ENCODE results near the gene USP17L21. TPM values are rescaled to one million over a fixed set of nuclear protein-coding genes. Genes with fewer than 3 reads are reported as not detected.
"Not testable (repeated sequence)": the region's sequence is repeated elsewhere in the genome, so short reads cannot be mapped to it uniquely, and the experiment has no call there.

The USP17L21 gene
- total RNA-seq = not detected

- H3K27me3 ChIP-seq, H3K27ac ChIP-seq, ATAC-seq, H3K4me1 ChIP-seq, H3K4me3 ChIP-seq, H3K36me3 ChIP-seq, H3K9me3 ChIP-seq: not testable (repeated sequence)
- whole genome bisulfite sequencing, 2 donors (ENCODE audit: low coverage in 1 of 2) = no CpG with 5 or more reads among the region's 13 CpGs
These were observed at the start of gene USP17L21 for GRCh38 chr4:9262572-9262971. Gene USP17L21 (plus strand): TSS chr4:9262872. CDS start chr4:9262872, 0 bp downstream.

GRCh38 chr4:9214701-9215100 lies 48.0 kb upstream of the USP17L21 start:
- H3K36me3 ChIP-seq, H3K27ac ChIP-seq, H3K27me3 ChIP-seq, H3K4me1 ChIP-seq, H3K4me3 ChIP-seq, ATAC-seq, H3K9me3 ChIP-seq: not testable (repeated sequence)
- WGBS, 2 donors (ENCODE audit: low coverage in 1 of 2) = 70 to 87% methylated on average over 6 to 9 of the region's 14 CpGs

- H3K4me1 ChIP-seq, H3K4me3 ChIP-seq, H3K9me3 ChIP-seq, ATAC-seq, H3K27ac ChIP-seq, H3K36me3 ChIP-seq, H3K27me3 ChIP-seq: not testable (repeated sequence)
- WGBS, 2 donors (ENCODE audit: low coverage in 1 of 2) = no CpG with 5 or more reads among the region's 14 CpGs
These were observed 47.6 kb upstream of the USP17L21 start, which contains the start of gene USP17L11 for GRCh38 chr4:9215105-9215504. Gene USP17L11 (plus strand): TSS chr4:9215405. CDS start chr4:9215405, 0 bp downstream.

- not testable (repeated sequence) for H3K27ac ChIP-seq, H3K4me3 ChIP-seq, H3K27me3 ChIP-seq, H3K36me3 ChIP-seq, H3K4me1 ChIP-seq, ATAC-seq, H3K9me3 ChIP-seq
- no CpG with 5 or more reads among the region's 13 CpGs for WGBS, 2 donors (ENCODE audit: low coverage in 1 of 2)
These were observed 42.8 kb upstream of the USP17L21 start, which contains the start of gene USP17L12 for GRCh38 chr4:9219852-9220251. Gene USP17L12 (plus strand): TSS chr4:9220152. CDS start chr4:9220152, 0 bp downstream.

GRCh38 chr4:9224596-9224995 lies 38.1 kb upstream of the USP17L21 start, which contains the start of gene USP17L13:
Gene USP17L13 (plus strand): TSS chr4:9224896. CDS start chr4:9224896, 0 bp downstream.
- not testable (repeated sequence) for H3K4me1 ChIP-seq, ATAC-seq, H3K9me3 ChIP-seq, H3K27ac ChIP-seq, H3K4me3 ChIP-seq, H3K27me3 ChIP-seq, H3K36me3 ChIP-seq
- no CpG with 5 or more reads among the region's 14 CpGs for WGBS, 2 donors (ENCODE audit: low coverage in 1 of 2)

- not testable (repeated sequence) for H3K9me3 ChIP-seq, H3K4me1 ChIP-seq, H3K4me3 ChIP-seq, ATAC-seq, H3K27ac ChIP-seq, H3K36me3 ChIP-seq, H3K27me3 ChIP-seq
- WGBS, 2 donors (ENCODE audit: low coverage in 1 of 2) = 78 to 100% methylated on average over 1 to 4 of the region's 8 CpGs
These were observed 32.4 kb upstream of the USP17L21 start for GRCh38 chr4:9230249-9230648.

GRCh38 chr4:9234085-9234484 lies 28.6 kb upstream of the USP17L21 start, which contains the start of gene USP17L15:
Gene USP17L15 (plus strand): TSS chr4:9234385. CDS start chr4:9234385, 0 bp downstream.
- not testable (repeated sequence) for H3K4me1 ChIP-seq, H3K9me3 ChIP-seq, ATAC-seq, H3K27me3 ChIP-seq, H3K4me3 ChIP-seq, H3K27ac ChIP-seq, H3K36me3 ChIP-seq
- WGBS, 2 donors (ENCODE audit: low coverage in 1 of 2) = no CpG with 5 or more reads among the region's 15 CpGs

GRCh38 chr4:9238461-9238860 lies 24.2 kb upstream of the USP17L21 start:
- not testable (repeated sequence) for ATAC-seq, H3K27me3 ChIP-seq, H3K4me3 ChIP-seq, H3K4me1 ChIP-seq, H3K9me3 ChIP-seq, H3K27ac ChIP-seq, H3K36me3 ChIP-seq
- WGBS, 2 donors (ENCODE audit: low coverage in 1 of 2) = no CpG with 5 or more reads among the region's 12 CpGs

GRCh38 chr4:9243579-9243978 lies 19.1 kb upstream of the USP17L21 start, which contains the start of gene USP17L17:
Gene USP17L17 (plus strand): TSS chr4:9243879. CDS start chr4:9243879, 0 bp downstream.
- H3K4me3 ChIP-seq, ATAC-seq: not testable (repeated sequence)

GRCh38 chr4:9247953-9248680 lies 14.6 kb upstream of the USP17L21 start, which contains the start of gene USP17L18:
Gene USP17L18 (plus strand): TSS chr4:9248630. CDS start chr4:9248630, 0 bp downstream.
- not testable (repeated sequence) for H3K27ac ChIP-seq, H3K27me3 ChIP-seq, H3K4me3 ChIP-seq, ATAC-seq, H3K36me3 ChIP-seq, H3K4me1 ChIP-seq, H3K9me3 ChIP-seq
- 76 to 90% methylated on average over 4 to 14 of the region's 26 CpGs for WGBS, 2 donors (ENCODE audit: low coverage in 1 of 2)

More at GRCh38 chr4:9243579-9243978, 19.1 kb upstream of the USP17L21 start, which contains the start of gene USP17L17:
- 88% methylated on average over 8 of the region's 14 CpGs; no CpG with 5 or more reads in 1 of the 2 donors for WGBS, 2 donors (ENCODE audit: low coverage in 1 of 2)
- not testable (repeated sequence) for H3K27me3 ChIP-seq, H3K4me1 ChIP-seq, H3K27ac ChIP-seq, H3K36me3 ChIP-seq, H3K9me3 ChIP-seq

- not testable (repeated sequence) for H3K27ac ChIP-seq, H3K27me3 ChIP-seq, H3K9me3 ChIP-seq, ATAC-seq, H3K4me3 ChIP-seq, H3K36me3 ChIP-seq, H3K4me1 ChIP-seq
- no CpG with 5 or more reads among the region's 13 CpGs for WGBS, 2 donors (ENCODE audit: low coverage in 1 of 2)
These were observed 9.6 kb upstream of the USP17L21 start, which contains the start of gene USP17L19 for GRCh38 chr4:9253078-9253477. Gene USP17L19 (plus strand): TSS chr4:9253378. CDS start chr4:9253378, 0 bp downstream.

GRCh38 chr4:9257824-9258223 lies 4.8 kb upstream of the USP17L21 start, which contains the start of gene USP17L20:
Gene USP17L20 (plus strand): TSS chr4:9258124. CDS start chr4:9258124, 0 bp downstream.
- not testable (repeated sequence) for H3K9me3 ChIP-seq, H3K4me3 ChIP-seq, H3K27me3 ChIP-seq, ATAC-seq, H3K27ac ChIP-seq, H3K36me3 ChIP-seq, H3K4me1 ChIP-seq
- WGBS, 2 donors (ENCODE audit: low coverage in 1 of 2) = no CpG with 5 or more reads among the region's 15 CpGs

GRCh38 chr4:9267319-9267718 lies 4.6 kb downstream of the USP17L21 start, which contains the start of gene USP17L22:
Gene USP17L22 (plus strand): TSS chr4:9267619. CDS start chr4:9267619, 0 bp downstream.
- not testable (repeated sequence) for H3K4me1 ChIP-seq, H3K27me3 ChIP-seq, ATAC-seq, H3K36me3 ChIP-seq, H3K27ac ChIP-seq, H3K4me3 ChIP-seq, H3K9me3 ChIP-seq
- WGBS, 2 donors (ENCODE audit: low coverage in 1 of 2) = no CpG with 5 or more reads among the region's 15 CpGs
